Panc1 (cell line): ENCODE results near the gene MMP17. TPM values are rescaled to one million over a fixed set of nuclear protein-coding genes. Genes with fewer than 3 reads are reported as not detected.

Experiments used
- ATAC-seq: fragments of 200-7000 bp; cut with Tn5 transposase; 2 replicates; pipeline ENCODE4 v1.9.1; 2020; ENCODE audit warnings: mild to moderate bottlenecking, moderate library complexity
- BruUV-seq: library from RNA; stranded (reverse); fragments of 400-500 nt; replicated peaks from 2 replicates; lab custom pipeline; 2021; lab: Mats Ljungman, UMichigan
- CTCF ChIA-PET: fragments of 300-600 bp; sonication (Branson Sonifier 250); formaldehyde crosslinking; loops from one replicate; lab custom pipeline; 2022; ENCODE audit warnings: antibody characterized with exemption; lab: Charles Lee
- POLR2A ChIA-PET: fragments of 300-600 bp; sonication (Branson Sonifier 250); formaldehyde crosslinking; loops from one replicate; lab custom pipeline; 2022; ENCODE audit warnings: antibody characterized with exemption; lab: Charles Lee
- DNase-seq: peaks from one replicate; pipeline ENCODE4 v3.0.0-alpha.2; 2010; ENCODE audit warnings: low read depth, low spot score
- H3K27ac ChIP-seq: 2 replicates; pipeline ENCODE4 v1.5.1; 2011; ENCODE audit warnings: mild to moderate bottlenecking, low read length, inconsistent platforms
- H3K27me3 ChIP-seq: fragments of 200-500 bp; sonication (Bioruptor generic); 2 replicates; pipeline ENCODE4 v1.6.0; 2014; ENCODE audit warnings: low read length, inconsistent platforms; ENCODE audit not compliant: control insufficient read depth, insufficient read depth
- H3K36me3 ChIP-seq: fragments of 200-500 bp; sonication (Bioruptor generic); 2 replicates; pipeline ENCODE4 v1.5.1; 2014; ENCODE audit warnings: inconsistent platforms, mild to moderate bottlenecking, low read length, moderate library complexity; ENCODE audit not compliant: control insufficient read depth, insufficient read depth
- H3K4me1 ChIP-seq: 2 replicates; pipeline ENCODE4 v1.5.1; 2011; ENCODE audit warnings: inconsistent platforms, mild to moderate bottlenecking, low read length, moderate library complexity; ENCODE audit not compliant: control insufficient read depth, insufficient read depth
- H3K4me3 ChIP-seq, 2 experiments: 2 replicates each; pipeline ENCODE4 v1.5.1; 2011 to 2012; ENCODE audit warnings: low read depth in 2 of 2, low read length in 2 of 2, mild to moderate bottlenecking in 2 of 2, inconsistent platforms in 1 of 2, moderate library complexity in 1 of 2
- H3K9me3 ChIP-seq: fragments of 200-500 bp; sonication (Bioruptor generic); 2 replicates; pipeline ENCODE4 v1.5.1; 2014; ENCODE audit warnings: low read depth, mild to moderate bottlenecking, inconsistent platforms, low read length, moderate library complexity; ENCODE audit not compliant: control insufficient read depth, insufficient read depth
- POLR2AphosphoS5 ChIP-seq: IDR thresholded peaks from 2 replicates; pipeline ENCODE4 v1.6.1; 2012; ENCODE audit warnings: mild to moderate bottlenecking, low read depth, low read length, moderate library complexity
- SIN3A ChIP-seq: IDR thresholded peaks from 2 replicates; pipeline ENCODE4 v1.6.1; 2012; ENCODE audit warnings: low read depth, mild to moderate bottlenecking, low read length, moderate library complexity, borderline replicate concordance; ENCODE audit not compliant: insufficient read depth
- TCF7L2 ChIP-seq: IDR thresholded peaks from 2 replicates; pipeline ENCODE4 v1.6.1; 2011; ENCODE audit warnings: mild to moderate bottlenecking, low read depth, low read length, inconsistent platforms
- in situ Hi-C: cut with HindIII; loops from 2 replicates; pipeline ENCODE4 v1.10.0; 2016; ENCODE audit warnings: low sequenced_read_pairs, low pct_unique_long_range_greater_than_20kb
- intact Hi-C: fragments of 100-400 bp; cut with micrococcal nuclease; formaldehyde crosslinking; loops from one replicate; pipeline ENCODE4 v1.10.0; 2022; ENCODE audit not compliant: unreplicated experiment
- total RNA-seq: library from RNA; stranded (reverse); gene quantifications from one replicate; pipeline ENCODE4 v1.2.1, GENCODE V29; 2021; ENCODE audit not compliant: unreplicated experiment
- TF ChIP-seq, protein P1 (sequence below), 2 experiments: IDR thresholded peaks; 2 replicates each; pipeline ENCODE4 v1.6.1; 2011 to 2012; ENCODE audit warnings: low read depth in 2 of 2, control low read depth in 1 of 2, low read length in 1 of 2, mild to moderate bottlenecking in 1 of 2, moderate library complexity in 1 of 2; ENCODE audit not compliant: insufficient read depth in 1 of 2
- TF ChIP-seq, protein P2 (sequence below): fragments of 450-650 bp; IDR thresholded peaks from 2 replicates; pipeline ENCODE4 v1.5.1; 2017; ENCODE audit warnings: mild to moderate bottlenecking

Gene MMP17
- total RNA-seq, 1 experiment from 2014 or later, result 30.0 TPM

DNA sequence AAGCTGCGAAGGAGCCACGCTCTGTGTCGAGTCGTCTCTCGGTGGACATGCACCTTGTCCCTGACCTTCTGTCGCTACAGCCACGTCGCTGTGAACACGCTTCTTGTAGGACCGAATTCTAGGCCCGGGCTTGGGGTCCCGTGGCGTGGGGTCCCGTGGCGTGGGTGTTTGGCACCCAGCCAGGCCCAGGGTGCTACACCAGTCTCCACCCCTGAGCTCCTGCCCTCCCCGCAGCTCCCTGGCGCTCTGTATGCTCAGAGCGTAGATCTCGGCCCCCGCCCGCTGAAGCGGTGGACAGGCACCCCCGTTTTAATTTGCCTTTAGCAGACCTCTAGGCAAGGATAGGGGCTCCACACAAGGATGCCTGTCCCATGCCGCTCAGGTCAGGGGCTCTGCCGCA lies 16.5 kb downstream of the MMP17 start:
- intact Hi-C loops, result no loop called here
- CTCF ChIA-PET, result no interaction called here
- in situ Hi-C loops, result no loop called here
- no peak for DNase-seq
- H3K27ac ChIP-seq, result no peak overlapping the region
- TF ChIP-seq POLR2AphosphoS5, result no peak
- TF ChIP-seq SIN3A, result no peak
- no peak for TF ChIP-seq TCF7L2
- TF ChIP-seq, protein P1, sequence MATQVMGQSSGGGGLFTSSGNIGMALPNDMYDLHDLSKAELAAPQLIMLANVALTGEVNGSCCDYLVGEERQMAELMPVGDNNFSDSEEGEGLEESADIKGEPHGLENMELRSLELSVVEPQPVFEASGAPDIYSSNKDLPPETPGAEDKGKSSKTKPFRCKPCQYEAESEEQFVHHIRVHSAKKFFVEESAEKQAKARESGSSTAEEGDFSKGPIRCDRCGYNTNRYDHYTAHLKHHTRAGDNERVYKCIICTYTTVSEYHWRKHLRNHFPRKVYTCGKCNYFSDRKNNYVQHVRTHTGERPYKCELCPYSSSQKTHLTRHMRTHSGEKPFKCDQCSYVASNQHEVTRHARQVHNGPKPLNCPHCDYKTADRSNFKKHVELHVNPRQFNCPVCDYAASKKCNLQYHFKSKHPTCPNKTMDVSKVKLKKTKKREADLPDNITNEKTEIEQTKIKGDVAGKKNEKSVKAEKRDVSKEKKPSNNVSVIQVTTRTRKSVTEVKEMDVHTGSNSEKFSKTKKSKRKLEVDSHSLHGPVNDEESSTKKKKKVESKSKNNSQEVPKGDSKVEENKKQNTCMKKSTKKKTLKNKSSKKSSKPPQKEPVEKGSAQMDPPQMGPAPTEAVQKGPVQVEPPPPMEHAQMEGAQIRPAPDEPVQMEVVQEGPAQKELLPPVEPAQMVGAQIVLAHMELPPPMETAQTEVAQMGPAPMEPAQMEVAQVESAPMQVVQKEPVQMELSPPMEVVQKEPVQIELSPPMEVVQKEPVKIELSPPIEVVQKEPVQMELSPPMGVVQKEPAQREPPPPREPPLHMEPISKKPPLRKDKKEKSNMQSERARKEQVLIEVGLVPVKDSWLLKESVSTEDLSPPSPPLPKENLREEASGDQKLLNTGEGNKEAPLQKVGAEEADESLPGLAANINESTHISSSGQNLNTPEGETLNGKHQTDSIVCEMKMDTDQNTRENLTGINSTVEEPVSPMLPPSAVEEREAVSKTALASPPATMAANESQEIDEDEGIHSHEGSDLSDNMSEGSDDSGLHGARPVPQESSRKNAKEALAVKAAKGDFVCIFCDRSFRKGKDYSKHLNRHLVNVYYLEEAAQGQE (IDR thresholded peaks at IDR 0.05; ENCODE audit: insufficient read depth in 1 of 2, low read depth in 2 of 2, low read length in 1 of 2), result no peak
- TF ChIP-seq, protein P2, sequence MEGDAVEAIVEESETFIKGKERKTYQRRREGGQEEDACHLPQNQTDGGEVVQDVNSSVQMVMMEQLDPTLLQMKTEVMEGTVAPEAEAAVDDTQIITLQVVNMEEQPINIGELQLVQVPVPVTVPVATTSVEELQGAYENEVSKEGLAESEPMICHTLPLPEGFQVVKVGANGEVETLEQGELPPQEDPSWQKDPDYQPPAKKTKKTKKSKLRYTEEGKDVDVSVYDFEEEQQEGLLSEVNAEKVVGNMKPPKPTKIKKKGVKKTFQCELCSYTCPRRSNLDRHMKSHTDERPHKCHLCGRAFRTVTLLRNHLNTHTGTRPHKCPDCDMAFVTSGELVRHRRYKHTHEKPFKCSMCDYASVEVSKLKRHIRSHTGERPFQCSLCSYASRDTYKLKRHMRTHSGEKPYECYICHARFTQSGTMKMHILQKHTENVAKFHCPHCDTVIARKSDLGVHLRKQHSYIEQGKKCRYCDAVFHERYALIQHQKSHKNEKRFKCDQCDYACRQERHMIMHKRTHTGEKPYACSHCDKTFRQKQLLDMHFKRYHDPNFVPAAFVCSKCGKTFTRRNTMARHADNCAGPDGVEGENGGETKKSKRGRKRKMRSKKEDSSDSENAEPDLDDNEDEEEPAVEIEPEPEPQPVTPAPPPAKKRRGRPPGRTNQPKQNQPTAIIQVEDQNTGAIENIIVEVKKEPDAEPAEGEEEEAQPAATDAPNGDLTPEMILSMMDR, result no peak
- POLR2A ChIA-PET, result no interaction called here
- ATAC-seq, result no peak
- BruUV-seq, result no TSS peak
- no peaks in the 10 kb centered on the region for H3K4me1 ChIP-seq
- H3K9me3 ChIP-seq, result no peaks in the 10 kb centered on the region
- H3K27me3 ChIP-seq, result no peaks in the 10 kb centered on the region
- H3K4me3 ChIP-seq, result no peak overlapping the region
- no peaks in the 10 kb centered on the region for H3K36me3 ChIP-seq

GRCh38 chr12:131845121-131845520 lies 16.9 kb downstream of the MMP17 start:
- Histone ChIP-seq H3K4me3 (no peak overlapping the region), H3K9me3 (no peaks in the 10 kb centered on the region), H3K27me3 (no peaks in the 10 kb centered on the region), H3K36me3 (no peaks in the 10 kb centered on the region), H3K4me1 (no peaks in the 10 kb centered on the region), H3K27ac (no peak overlapping the region)
- ChIA-PET POLR2A (no interaction called here), CTCF (no interaction called here)
- TF ChIP-seq SIN3A (no peak), POLR2AphosphoS5 (no peak), TCF7L2 (no peak)
- TF ChIP-seq, protein P2, result no peak
- TF ChIP-seq, protein P1 (IDR thresholded peaks at IDR 0.05; ENCODE audit: insufficient read depth in 1 of 2, low read depth in 2 of 2, low read length in 1 of 2), result no peak
- no TSS peak for BruUV-seq
- in situ Hi-C loops (no loop called here), intact Hi-C loops (no loop called here)
- DNase-seq, result no peak
- ATAC-seq, result no peak
